HFFc6 (cell line): Measurements from ENCODE around the gene KHK. TPM values are rescaled to one million over a fixed set of nuclear protein-coding genes. Genes with fewer than 3 reads are reported as not detected.

Experiments
- DNase-seq: peaks from one replicate; pipeline ENCODE4 v3.0.0-alpha.2; 2018
- H3K27ac Mint-ChIP-seq: 2 replicates; pipeline ENCODE4 v1.8.0; 2020; ENCODE audit warnings: mild to moderate bottlenecking, mixed read lengths
- H3K27me3 Mint-ChIP-seq: 2 replicates; pipeline ENCODE4 v1.8.0; 2021; ENCODE audit warnings: mild to moderate bottlenecking, moderate library complexity, mixed read lengths; ENCODE audit not compliant: insufficient read depth
- H3K36me3 Mint-ChIP-seq: 2 replicates; pipeline ENCODE4 v1.8.0; 2021; ENCODE audit warnings: low read depth, mixed read lengths
- H3K4me1 Mint-ChIP-seq: 2 replicates; pipeline ENCODE4 v1.8.0; 2020; ENCODE audit warnings: low read depth, mixed read lengths
- H3K4me3 Mint-ChIP-seq: 2 replicates; pipeline ENCODE4 v1.8.0; 2020; ENCODE audit warnings: mild to moderate bottlenecking, moderate library complexity, mixed read lengths
- H3K9me3 Mint-ChIP-seq: 2 replicates; pipeline ENCODE4 v1.8.0; 2020; ENCODE audit warnings: mild to moderate bottlenecking, mixed read lengths
- CTCF ChIP-seq: fragments of 200-600 bp; sonication (generic); IDR thresholded peaks from 2 replicates; pipeline ENCODE4 v1.5.0; 2021; ENCODE audit warnings: antibody characterized with exemption, mild to moderate bottlenecking
- total RNA-seq, 6 experiments: library from RNA; stranded (reverse); fragmentation: NEBNext Ultra II Directional; extraction: Animal tissue kit (Norgen Biotek cat#: 25700); gene quantifications; 2 replicates in 1 of 6; 3 replicates in 5 of 6; pipeline ENCODE4 v1.2.3, GENCODE V29; 2021

Gene KHK
- total RNA-seq, 6 experiments from 2014 or later, result 1.0 to 1.7 (median 1.6) TPM

GRCh38 chr2:27147935-27148334 lies 61.4 kb downstream of the KHK start:
- peaks cover 5% of the 10 kb centered on the region for H3K4me1 Mint-ChIP-seq

GRCh38 chr2:27148801-27149439 lies 62.3 kb downstream of the KHK start, which contains the start of gene TCF23:
Gene TCF23, plus strand, starts transcription at chr2:27149004. Its CDS starts 130 bp downstream, at chr2:27149134.
- Mint-ChIP-seq H3K36me3 (no peaks in the 10 kb centered on the region), H3K9me3 (no peaks in the 10 kb centered on the region), H3K4me1 (peaks cover 6% of the 10 kb centered on the region), H3K27ac (no peak within 1 kb of the TSS), H3K4me3 (no peak within 1 kb of the TSS), H3K27me3 (peaks cover 47% of the 10 kb centered on the region)
- no peak for TF ChIP-seq CTCF
- DNase-seq, result no peak

More at GRCh38 chr2:27147935-27148334, 61.4 kb downstream of the KHK start:
- Mint-ChIP-seq H3K27ac (no peak overlapping the region), H3K27me3 (peaks cover 54% of the 10 kb centered on the region), H3K36me3 (no peaks in the 10 kb centered on the region), H3K9me3 (no peaks in the 10 kb centered on the region; the same call in none of the 2 replicates), H3K4me3 (no peak overlapping the region)
- DNase-seq, result no peak
- no peak for TF ChIP-seq CTCF

- Mint-ChIP-seq H3K27ac (no peak overlapping the region), H3K27me3 (peaks cover 51% of the 10 kb centered on the region), H3K4me1 (peaks cover 6% of the 10 kb centered on the region), H3K36me3 (no peaks in the 10 kb centered on the region), H3K4me3 (no peak overlapping the region), H3K9me3 (no peaks in the 10 kb centered on the region)
- no peak for TF ChIP-seq CTCF
- no peak for DNase-seq
Measured at GRCh38 chr2:27149570-27150405, 63.2 kb downstream of the KHK start.

Other genes starting within 250 kb of the KHK start
- not detected for gene DPYSL5, start 238.6 kb upstream of the KHK start, total RNA-seq
- 10 to 100 TPM; 17.0 to 20.4 (median 17.7) TPM for gene MAPRE3, start 116.1 kb upstream of the KHK start, total RNA-seq
- gene TMEM214, start 53.8 kb upstream of the KHK start, total RNA-seq, result 100 to 1,000 TPM; 119 to 162 (median 144) TPM
- 10 to 100 TPM; 23.5 to 31.4 (median 28.6) TPM for gene AGBL5, start 35.1 kb upstream of the KHK start, total RNA-seq
- gene OST4, start 15.1 kb upstream of the KHK start, total RNA-seq, result 100 to 1,000 TPM; 500 to 565 (median 548) TPM
- gene EMILIN1, start 8.2 kb upstream of the KHK start, total RNA-seq, result 100 to 1,000 TPM; 144 to 208 (median 183) TPM
- gene CGREF1, start 32.4 kb downstream of the KHK start, total RNA-seq, result under 1 TPM in 1 of 6 experiments, not detected in 5; 0.12 TPM
- gene ABHD1, start 37.0 kb downstream of the KHK start, total RNA-seq, result not detected
- gene PREB, start 47.9 kb downstream of the KHK start, total RNA-seq, result 10 to 100 TPM; 43.4 to 50.7 (median 46.4) TPM
- not detected for gene PRR30, start 52.6 kb downstream of the KHK start, total RNA-seq
- gene TCF23, start 62.2 kb downstream of the KHK start, total RNA-seq, result not detected
- 100 to 1,000 TPM in 5 of 6 experiments, 10 to 100 TPM in 1; 98.8 to 123 (median 116) TPM for gene ATRAID, start 125.3 kb downstream of the KHK start, total RNA-seq
- gene SLC5A6, start 125.5 kb downstream of the KHK start, total RNA-seq, result 10 to 100 TPM; 23.6 to 32.6 (median 25.5) TPM
- 10 to 100 TPM; 38.3 to 46.9 (median 42.8) TPM for gene CAD, start 130.6 kb downstream of the KHK start, total RNA-seq
- gene SLC30A3, start 176.3 kb downstream of the KHK start, total RNA-seq, result not detected
- not detected for gene DNAJC5G, start 188.7 kb downstream of the KHK start, total RNA-seq
- gene TRIM54, start 195.7 kb downstream of the KHK start, total RNA-seq, result not detected
- under 1 TPM; 0.46 to 0.88 (median 0.73) TPM for gene UCN, start 221.7 kb downstream of the KHK start, total RNA-seq
- gene MPV17, start 236.3 kb downstream of the KHK start, total RNA-seq, result 10 to 100 TPM; 72.5 to 89.8 (median 83.5) TPM